Stimulated activated CD4-positive, alpha-beta T cell treated with anti-CD3 and anti-CD28 coated beads, Interleukin-1b, Interleukin-23, amount 100 ng/mL, for 24 hours (primary cell): ENCODE measurements around the gene NOP58.
"Not testable (repeated sequence)": the region's sequence is repeated elsewhere in the genome, so short reads cannot be mapped to it uniquely, and the experiment has no call there.

Experiments used
- DNase-seq, 4 experiments: peaks; one replicate each; pipeline ENCODE4 v3.0.0-alpha.2; 2020; ENCODE audit warnings: low read depth in 4 of 4, low spot score in 1 of 4

The NOP58 gene, protein sequence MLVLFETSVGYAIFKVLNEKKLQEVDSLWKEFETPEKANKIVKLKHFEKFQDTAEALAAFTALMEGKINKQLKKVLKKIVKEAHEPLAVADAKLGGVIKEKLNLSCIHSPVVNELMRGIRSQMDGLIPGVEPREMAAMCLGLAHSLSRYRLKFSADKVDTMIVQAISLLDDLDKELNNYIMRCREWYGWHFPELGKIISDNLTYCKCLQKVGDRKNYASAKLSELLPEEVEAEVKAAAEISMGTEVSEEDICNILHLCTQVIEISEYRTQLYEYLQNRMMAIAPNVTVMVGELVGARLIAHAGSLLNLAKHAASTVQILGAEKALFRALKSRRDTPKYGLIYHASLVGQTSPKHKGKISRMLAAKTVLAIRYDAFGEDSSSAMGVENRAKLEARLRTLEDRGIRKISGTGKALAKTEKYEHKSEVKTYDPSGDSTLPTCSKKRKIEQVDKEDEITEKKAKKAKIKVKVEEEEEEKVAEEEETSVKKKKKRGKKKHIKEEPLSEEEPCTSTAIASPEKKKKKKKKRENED

DNA sequence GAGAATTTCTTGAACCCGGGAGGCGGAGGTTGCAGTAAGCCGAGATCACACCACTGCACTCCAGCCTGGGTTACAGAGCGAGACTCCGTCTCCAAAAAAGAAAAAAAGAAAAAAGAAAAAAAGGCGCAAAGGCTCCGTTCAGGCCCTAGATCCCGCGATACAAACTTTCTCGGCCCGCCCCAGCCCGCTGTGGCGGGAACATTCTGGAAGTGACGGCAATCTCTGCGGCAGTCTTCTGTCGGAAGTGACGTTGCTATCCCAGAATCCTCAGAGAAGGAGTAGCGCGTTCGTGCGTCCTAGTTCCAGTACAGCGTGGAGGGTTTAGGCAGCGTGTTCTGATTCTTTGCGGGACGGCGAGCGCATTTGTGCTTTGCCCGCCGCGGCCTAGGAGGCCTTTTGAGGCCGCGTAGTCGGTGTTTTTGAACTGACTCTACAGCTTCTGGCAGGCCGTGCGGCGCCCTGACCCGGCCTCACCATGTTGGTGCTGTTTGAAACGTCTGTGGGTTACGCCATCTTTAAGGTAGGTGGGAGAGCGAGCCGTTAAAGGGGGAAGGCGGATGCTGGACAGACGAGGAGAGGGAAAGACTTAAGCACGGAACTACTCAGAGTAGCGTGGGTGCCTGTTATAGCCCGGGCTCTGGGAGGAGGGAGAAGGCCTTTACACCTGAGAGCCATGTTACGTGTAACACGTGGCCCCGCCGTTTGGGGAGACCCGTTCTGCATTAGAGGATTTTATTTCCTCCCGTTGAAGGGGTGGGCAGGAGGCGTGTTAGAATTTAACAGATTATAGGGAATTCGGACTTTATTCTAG, at the start of gene NOP58:
TSS of gene NOP58 (plus strand) at position 297 of the 811 bp plus-strand sequence. CDS start at position 476, 179 bp downstream.
- peak; percentile 61 to 84 (median 76) for DNase-seq

DNA sequence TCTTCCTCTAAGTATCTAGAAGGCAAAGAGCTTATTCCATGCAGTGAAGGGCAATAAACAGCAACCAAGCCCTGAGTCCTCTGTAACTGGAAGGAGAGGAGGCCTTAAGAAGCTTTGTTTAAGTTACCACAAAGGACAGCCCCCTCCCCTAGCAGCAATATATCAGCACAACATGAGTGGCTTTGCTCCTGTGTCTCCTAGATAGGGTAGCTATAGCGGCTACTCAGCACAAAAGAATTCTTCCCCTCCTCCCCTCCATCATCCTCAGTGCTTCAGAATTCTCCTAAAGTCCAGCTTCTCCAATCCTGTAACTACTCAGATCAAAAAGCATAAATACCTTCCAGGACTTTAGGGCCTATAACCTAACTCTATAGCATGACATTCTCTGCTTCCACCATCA, 43.7 kb upstream of the NOP58 start:
- no peak for DNase-seq

DNA sequence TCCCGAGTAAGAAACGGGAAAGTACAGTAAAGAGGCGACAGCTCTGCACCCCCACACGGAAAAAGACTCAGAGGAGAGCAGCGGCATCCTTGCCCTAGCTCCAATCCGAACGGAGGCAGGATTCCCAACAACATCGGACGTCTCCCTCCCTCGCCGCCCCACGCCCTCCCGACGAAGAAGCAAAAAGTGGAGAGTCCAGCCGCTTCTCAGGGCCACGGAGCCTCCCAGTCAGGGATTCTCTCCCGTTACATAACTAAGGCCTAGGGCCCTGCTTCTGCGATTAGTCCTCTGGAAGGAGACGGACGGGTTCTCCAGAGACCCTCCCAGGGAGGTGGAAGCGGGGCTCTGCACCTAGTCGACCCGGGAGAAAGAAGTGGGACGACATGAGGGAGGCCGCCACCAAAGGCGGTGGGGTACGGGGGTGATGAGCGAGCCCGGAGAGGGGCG, 27.8 kb upstream of the NOP58 start:
- DNase-seq, result peak in 1 of 4 experiments; percentile 1

DNA sequence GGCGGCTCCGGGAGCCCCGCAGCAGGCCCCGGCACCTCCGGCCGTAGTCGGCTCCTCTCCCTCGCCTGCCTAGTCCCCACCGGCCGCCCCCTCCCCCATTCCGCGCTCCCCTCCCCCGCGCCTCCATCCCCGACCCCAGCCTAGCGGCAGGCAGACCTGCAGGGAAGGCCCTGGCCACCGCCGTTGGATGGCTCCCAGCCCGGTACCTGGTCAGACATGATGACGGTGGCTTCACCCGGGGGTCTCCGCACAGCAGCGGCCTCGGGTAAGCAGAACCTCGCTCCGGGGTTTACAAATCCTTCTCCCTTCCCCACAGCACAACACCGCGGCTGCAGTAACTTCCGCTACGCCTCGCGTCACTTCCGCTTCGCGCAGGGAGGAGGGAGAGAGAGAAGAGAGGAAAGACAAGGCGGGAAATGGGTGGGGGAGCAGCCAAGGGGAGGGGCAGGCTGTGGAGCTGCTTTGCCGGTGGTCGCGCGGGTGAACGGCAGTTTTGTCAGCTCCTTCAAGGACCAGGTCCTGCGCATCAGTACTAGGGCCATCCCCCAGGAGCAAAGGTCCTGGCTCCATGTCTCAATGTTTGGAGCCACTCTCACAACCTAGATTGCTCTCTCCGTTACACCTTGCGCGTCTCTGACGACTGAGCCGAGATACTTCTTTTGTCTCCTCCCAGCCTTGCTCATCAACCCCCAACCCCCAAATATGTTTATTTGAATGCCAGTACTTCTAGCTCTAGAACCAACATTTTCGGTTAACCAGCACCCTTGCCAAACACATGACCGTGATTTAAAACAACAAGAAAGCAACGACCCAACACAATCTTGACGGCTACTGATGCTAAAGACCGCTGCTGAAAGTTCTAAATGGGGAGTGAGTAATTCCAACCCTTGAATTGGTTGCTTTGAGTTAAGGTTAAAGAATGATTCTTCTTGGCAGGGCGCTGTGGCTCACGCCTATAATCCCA, 27.0 kb upstream of the NOP58 start, which contains the start of gene SUMO1:
TSS of gene SUMO1 (minus strand) at position 364 of the 964 bp plus-strand sequence. CDS start at position 218, 146 bp downstream.
- DNase-seq, result peak; percentile 72 to 87 (median 85)

DNA sequence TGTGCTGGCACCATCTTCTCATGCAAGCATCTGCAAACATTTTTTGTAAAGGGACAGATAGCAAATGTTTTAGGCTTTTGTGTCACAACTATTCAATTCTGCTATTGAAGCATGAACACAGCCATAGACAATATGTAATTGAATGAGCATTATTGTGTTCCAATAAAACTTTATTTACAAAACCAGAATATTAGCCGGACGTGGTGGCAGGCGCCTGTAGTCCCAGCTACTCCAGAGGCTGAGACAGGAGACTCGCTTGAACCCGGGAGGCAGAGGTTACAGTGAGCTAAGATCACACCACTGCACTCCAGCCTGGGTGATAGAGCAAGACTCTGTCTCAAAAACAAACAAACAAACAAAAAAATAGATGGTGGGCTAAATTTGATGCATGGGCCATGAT, 17.9 kb upstream of the NOP58 start:
- not testable (repeated sequence) for DNase-seq

DNA sequence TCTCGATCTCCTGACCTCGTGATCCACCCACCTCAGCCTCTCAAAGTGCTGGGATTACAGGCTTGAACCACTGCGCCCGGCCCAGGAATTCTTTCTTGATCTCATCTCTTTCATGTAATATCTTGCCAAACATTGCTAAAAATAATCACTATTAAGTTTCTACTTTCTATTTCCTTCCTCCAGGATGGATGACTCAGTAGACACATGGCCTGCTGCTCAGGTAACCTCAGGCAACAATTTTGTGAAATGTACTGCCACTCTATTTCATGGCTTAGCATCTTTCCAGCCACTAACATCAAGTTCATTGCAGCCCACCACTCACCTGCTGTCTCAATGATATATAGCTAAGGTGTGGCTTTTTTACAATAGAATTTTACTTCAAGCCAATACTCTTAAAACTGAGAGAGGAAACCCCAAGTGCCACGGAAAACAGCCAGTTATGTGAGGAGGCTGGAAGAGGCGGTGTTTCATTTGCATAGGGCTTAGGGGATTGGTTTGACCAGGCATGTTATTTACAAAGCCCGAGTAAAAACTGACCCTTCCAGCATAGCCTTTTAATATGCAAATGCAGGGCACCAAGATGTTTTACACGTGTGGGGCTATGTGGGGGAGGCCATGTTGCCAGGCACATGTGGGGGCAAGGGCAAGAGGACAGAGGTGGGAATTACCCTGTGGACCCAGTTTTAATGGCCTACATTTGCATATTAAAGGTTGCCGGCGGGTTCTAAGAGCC, 15.9 kb upstream of the NOP58 start:
- DNase-seq, result no peak

DNA sequence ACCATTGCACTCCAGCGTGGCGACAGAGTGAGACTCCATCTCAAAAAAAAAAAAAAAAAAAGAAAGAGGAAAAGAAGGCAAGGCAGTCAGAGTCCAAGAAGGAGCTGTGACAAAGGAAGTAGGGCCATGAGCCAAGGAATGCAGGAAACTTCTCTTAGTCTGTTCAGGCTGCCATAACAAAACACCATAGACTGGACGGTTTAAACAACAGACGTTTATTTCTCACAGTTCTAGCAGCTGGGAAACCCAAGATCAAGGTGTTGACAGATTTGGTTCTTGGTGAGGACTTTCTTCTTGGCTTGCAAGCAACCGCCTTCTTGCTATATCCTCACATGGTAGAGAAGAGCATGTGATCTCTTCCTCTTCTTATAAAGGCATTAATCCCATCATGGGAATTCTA, 14.1 kb upstream of the NOP58 start:
- DNase-seq, result no peak

DNA sequence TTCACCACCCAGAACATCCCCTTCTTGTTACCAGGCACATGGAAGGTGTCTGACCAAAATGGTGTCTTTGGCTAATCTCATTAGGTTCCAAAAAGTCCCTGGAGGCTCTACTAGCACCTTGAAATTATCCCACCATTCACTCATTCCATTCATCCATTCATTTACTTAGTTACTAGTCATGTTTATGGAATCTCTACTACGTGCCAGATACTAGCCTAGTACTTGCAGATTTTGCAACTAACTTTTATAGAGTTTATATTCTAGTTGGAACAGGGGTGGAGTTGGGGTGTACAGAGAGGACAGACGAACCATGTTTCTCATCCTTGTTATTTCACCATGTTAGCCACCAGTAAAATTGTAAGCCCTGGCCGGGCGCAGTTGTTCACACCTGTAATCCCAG, 4.0 kb upstream of the NOP58 start:
- DNase-seq, result no peak

DNA sequence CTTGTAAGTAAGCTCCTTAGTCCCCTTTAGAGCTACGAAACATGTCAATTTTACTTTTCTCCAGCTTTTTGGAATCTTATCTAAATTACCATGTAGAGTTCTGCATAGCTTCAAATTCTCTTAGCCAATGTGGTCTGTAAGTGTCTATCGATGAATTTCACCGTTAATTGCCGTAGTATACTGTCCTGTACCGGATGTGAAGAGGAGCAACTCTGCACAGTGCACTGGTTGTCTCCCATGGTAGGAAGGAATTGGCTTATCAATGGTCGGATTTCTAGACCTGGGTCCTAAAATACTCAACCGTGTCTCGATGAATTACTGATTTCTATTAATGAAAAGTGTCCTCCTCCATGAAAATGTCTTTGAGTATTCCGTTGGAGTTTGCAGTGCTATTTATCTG, 1.9 kb downstream of the NOP58 start:
- no peak for DNase-seq

DNA sequence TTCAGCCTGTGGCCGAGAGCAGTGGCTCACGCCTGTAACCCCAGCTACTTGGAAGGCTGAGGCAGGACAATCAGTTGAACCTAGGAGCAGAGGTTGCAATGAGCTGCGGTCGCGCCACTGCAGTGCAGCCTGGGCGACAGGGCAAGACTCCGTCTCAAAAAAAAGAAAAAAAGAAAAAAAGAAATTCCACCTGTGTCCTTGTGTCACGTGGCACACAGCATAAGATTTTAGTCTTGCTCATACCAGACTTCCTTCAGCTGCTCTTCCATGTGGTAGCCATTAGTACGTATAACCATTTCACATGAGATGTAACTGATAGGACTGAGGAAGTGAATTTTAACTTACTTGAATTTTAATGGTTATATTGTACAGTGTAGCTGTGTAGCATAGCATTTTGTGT, 4.0 kb downstream of the NOP58 start:
- DNase-seq, result no peak

DNA sequence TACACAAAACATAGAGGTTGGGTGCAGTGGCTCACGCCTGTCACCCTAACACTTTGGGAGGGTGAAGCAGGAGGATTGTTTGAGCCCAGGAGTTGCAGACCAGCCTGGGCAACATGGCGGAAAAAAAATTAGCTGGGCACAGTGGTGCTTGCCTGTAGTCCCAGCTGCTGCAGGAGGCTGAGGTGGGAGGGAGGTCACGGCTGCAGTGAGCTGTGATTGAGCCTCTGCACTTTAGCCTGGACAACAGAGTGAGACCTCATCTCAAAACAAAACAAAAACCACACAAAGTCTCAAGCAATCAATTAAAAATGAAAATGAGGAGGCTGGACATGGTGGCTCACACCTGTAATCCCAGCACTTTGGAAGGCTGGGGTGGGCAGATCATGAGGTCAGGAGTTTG, 4.9 kb downstream of the NOP58 start:
- no peak for DNase-seq

DNA sequence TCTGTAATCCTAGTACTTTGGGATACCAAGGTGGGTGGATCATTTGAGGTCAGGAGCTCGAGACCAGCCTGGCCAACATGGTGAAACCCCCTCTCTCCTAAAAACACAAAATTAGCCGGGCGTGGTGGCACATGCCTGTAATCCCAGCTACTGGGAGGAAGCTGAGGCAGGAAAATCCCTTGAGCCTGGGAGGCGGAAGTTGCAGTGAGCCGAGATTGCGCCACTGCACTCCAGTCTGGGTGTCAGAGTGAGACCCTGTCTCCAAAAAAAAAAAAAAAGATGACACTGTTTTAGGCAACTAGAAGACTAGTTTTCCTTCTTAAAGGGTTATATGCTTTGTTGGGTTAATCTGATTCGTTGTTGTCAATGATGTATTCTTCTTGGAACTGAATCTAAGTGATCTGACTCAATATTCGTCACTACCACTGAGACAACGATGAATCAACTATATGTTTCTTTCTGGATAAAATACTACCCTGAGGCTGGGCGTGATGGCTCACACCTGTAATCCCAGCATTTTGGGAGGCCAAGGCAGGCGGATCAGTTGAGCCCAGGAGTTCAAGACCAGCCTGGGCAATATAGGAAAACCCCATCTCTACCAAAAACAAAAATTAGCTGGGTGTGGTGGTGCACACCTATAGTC, 10.6 kb downstream of the NOP58 start:
- not testable (repeated sequence) for DNase-seq

DNA sequence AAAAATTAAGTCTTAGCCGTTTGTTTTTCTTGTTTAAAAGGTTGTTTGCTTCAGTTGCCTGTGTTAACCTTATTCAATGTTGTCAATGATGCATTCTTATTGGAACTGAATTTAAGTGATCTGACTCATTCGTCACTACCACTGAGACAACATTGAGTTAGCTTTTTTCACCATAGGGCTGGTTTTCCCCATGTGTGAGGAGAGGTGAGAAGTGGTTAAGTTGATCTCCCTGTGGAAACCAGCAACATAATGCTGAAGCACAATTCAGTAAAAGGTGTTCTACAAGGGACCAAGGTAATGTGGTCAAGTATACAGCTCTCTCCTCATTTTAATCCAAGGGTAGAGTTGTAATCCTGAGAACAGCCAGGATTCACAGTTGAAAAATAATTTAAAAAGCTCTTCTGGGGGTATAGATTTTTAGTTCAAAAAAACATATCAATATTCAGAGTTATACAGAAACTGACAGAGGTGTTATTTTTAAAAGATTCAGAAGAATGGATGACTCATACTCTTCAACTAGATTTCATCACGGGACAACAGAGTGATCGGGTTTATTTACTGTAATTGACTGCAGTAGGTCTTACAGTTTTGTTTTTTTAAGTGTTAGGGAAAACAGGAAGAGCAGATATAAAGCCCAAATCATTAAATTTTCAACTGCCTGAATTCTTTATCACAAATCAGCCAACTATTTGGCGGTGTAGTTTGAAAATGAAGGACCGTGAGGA, 12.6 kb downstream of the NOP58 start:
- no peak for DNase-seq

DNA sequence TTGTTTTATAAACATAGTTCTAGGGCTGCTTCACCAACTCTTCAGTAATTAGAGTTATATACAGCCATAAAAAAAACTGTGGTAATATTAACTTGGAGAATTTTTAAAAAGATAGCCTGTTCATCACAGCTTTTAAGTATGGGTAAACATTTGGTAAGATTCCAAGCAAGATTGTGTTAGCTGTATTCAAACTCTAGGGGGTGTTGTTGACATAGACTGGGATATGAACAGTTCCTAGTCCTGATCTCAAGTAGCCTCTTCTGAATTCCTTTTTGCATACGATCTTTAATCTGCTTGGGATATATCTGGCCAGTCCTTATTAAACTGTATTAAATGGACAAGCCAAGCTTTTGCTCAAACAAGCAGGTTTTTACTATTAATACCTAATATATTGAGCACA, 13.4 kb downstream of the NOP58 start:
- DNase-seq, result no peak

DNA sequence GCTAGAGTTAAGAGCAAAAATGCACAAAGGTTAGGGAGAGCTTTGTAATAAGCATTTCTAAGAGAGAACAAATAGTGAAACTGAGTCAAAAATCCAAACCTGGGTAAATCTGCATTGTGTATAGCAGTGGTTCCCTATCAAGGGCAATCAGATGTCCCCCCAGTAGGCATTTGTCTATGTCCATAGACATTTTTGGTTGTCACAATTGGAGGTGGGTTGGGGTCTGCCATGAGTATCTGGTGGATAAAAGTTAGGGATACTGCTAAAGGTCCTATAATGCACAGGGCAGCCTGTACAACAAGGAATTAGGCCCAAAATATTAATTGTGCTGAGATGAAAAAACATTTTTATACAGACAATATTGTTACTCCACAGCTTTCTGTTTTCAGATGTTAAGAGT, 21.0 kb downstream of the NOP58 start:
- DNase-seq, result no peak

DNA sequence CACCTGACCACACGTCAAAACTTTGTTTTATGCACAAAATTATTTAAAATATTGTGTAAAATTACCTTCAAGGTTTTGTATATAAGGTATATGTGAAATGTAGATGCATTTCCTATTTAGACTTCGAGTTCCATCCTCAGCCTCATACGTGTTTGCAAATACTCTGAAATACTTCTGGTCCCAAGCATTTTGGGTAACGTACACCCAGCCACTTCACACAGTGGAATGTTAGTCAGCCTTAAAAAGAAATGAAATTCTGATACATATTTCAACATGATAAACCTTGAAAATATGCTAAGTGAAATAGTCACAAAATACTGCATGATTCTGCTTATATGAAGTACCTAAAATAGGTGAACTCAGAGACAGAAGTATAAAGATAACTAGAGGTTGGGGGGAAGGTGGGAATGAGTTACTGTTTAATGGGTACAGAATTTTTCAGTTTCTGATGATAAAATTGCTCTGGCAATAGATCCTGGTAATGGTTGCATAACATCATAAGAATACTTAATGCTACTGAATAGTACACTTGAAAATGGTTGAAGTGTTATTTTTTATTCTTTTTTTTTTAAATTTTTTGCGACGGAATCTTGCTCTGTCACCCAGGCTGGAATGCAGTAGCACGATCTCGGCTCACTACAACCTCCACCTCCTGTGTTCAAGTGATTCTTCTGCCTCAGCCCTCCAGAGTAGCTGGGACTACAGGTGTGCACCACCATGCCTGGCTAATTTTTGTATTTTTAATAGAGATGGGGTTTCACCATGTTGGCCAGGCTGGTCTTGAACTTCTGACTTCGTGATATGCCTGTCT, 24.0 kb downstream of the NOP58 start:
- DNase-seq, result no peak

DNA sequence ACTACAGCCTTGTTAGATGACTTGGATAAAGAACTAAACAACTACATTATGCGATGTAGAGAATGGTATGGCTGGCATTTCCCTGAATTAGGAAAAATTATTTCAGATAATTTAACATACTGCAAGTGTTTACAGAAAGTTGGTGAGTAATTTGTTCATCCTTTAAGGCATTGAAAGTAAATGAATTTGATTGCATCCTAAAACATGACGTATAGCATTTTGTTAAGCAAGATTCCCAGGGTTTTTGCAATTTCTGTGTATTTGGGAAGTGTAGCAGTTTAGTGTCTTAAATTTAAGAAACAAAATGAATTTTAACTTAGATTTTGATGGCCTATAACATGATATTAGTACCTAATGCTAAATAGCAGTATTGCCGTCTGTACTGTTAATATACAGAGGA, 24.8 kb downstream of the NOP58 start:
- no peak for DNase-seq

DNA sequence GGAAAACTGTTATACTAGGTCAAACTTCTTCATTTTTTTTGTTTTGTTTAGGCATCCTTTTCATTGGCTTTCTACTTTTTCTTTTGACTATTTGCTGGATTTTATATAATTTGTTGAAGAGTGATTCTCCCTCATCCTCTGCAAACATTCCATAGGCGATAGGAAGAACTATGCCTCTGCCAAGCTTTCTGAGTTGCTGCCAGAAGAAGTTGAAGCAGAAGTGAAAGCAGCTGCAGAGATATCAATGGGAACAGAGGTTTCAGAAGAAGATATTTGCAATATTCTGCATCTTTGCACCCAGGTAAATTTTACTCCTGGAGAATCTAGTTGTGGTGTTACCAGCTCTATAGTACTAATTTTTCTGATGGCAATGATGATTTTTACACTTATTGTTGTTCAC, 25.4 kb downstream of the NOP58 start:
- DNase-seq, result no peak
